Fibroblast of the aortic adventitia (primary cell): ENCODE data around the gene ZNF468. TPM values are rescaled to one million over a fixed set of nuclear protein-coding genes. Genes with fewer than 3 reads are reported as not detected.
A peak's percentile ranks its signal among the peaks of the same experiment; 100 is the strongest.
"Not testable (repeated sequence)": the region's sequence is repeated elsewhere in the genome, so short reads cannot be mapped to it uniquely, and the experiment has no call there.

Experiments
- DNase-seq: peaks from one replicate; pipeline ENCODE4 v3.0.0-alpha.2; 2010; ENCODE audit warnings: low read depth
- H3K4me3 ChIP-seq: 2 replicates; pipeline ENCODE4 v1.5.1; 2011; ENCODE audit warnings: low read depth, mild to moderate bottlenecking, control low read depth, low read length, moderate library complexity
- small RNA-seq: library from RNA; depleted of rRNA; stranded (forward); fragments of <200 nt; gene quantifications from one replicate; pipeline ENCODE3, GENCODE V24; 2012
- total RNA-seq: library from RNA; depleted of rRNA; stranded (reverse); fragments of >200 nt; gene quantifications from 2 replicates; pipeline ENCODE4 v1.2.3, GENCODE V29; 2012; ENCODE audit warnings: low replicate concordance
- TF ChIP-seq, protein P1 (sequence below): IDR thresholded peaks from 2 replicates; pipeline ENCODE4 v1.5.1; 2011; ENCODE audit warnings: mild to moderate bottlenecking, low read length, control low read depth, inconsistent platforms; ENCODE audit not compliant: insufficient read depth

ZNF468 gene
- total RNA-seq, 1 donor, result 15.9 TPM

DNA sequence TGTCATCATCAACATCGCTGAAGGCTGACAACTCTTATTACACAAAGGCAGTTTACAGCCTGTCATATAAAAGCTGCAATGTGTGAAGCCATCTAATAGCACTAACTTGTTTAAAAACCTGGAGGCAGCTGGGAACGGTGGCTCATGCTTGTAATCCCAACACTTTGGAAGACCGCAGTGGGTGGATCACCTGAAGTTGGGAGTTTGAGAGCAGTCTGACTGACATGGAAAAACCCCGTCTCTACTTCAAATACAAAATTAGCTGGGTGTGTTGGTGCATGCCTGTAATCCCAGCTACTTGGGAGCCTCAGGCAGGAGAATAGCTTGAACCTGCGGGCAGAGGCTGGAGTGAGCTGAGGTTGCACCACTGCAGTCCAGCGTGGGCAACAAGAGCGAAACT lies 27.6 kb downstream of the ZNF468 start:
- not testable (repeated sequence) for H3K4me3 ChIP-seq, DNase-seq

DNA sequence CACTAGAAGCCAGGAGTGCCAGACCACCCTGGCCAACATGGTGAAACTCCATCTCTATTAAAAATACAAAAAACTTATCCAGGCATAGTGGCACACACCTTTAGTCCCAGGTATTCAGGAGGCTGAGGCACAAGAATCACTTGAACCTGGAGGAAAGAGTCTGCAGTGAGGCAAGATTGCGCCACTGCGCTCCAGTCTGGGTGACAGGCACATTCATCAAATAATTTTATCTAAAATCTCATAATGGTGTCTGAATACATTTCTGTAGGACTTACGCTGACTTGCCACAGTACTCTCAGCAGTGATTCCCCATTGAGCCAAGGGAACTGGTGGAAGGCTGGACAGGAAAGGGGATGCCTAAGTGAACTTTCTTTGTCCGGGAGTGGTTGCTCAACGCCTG lies 31.7 kb downstream of the ZNF468 start:
- TF ChIP-seq, protein P1, sequence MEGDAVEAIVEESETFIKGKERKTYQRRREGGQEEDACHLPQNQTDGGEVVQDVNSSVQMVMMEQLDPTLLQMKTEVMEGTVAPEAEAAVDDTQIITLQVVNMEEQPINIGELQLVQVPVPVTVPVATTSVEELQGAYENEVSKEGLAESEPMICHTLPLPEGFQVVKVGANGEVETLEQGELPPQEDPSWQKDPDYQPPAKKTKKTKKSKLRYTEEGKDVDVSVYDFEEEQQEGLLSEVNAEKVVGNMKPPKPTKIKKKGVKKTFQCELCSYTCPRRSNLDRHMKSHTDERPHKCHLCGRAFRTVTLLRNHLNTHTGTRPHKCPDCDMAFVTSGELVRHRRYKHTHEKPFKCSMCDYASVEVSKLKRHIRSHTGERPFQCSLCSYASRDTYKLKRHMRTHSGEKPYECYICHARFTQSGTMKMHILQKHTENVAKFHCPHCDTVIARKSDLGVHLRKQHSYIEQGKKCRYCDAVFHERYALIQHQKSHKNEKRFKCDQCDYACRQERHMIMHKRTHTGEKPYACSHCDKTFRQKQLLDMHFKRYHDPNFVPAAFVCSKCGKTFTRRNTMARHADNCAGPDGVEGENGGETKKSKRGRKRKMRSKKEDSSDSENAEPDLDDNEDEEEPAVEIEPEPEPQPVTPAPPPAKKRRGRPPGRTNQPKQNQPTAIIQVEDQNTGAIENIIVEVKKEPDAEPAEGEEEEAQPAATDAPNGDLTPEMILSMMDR, result no peak
- no peak for DNase-seq
- no peak overlapping the region for H3K4me3 ChIP-seq

DNA sequence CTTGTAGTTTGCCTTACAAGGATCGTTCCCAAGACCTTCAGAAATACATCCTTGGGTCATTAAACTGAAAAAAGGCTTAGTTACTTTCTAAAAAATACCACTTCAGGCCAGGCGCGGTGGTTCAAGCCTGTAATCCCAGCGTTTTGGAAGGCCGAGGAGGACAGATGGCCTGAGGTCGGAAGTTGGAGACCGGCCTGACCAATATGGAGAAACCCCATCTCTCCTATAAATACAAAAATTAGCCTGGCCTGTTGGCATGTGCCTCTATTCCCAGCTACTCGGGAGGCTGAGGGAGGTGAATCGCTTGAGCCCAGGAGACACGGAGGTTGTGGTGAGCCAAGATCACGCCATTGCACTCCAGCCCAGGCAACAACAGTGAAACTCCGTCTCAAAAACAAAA lies 33.7 kb downstream of the ZNF468 start:
- DNase-seq, result no peak
- TF ChIP-seq, protein P1, result no peak
- H3K4me3 ChIP-seq, result no peak overlapping the region

DNA sequence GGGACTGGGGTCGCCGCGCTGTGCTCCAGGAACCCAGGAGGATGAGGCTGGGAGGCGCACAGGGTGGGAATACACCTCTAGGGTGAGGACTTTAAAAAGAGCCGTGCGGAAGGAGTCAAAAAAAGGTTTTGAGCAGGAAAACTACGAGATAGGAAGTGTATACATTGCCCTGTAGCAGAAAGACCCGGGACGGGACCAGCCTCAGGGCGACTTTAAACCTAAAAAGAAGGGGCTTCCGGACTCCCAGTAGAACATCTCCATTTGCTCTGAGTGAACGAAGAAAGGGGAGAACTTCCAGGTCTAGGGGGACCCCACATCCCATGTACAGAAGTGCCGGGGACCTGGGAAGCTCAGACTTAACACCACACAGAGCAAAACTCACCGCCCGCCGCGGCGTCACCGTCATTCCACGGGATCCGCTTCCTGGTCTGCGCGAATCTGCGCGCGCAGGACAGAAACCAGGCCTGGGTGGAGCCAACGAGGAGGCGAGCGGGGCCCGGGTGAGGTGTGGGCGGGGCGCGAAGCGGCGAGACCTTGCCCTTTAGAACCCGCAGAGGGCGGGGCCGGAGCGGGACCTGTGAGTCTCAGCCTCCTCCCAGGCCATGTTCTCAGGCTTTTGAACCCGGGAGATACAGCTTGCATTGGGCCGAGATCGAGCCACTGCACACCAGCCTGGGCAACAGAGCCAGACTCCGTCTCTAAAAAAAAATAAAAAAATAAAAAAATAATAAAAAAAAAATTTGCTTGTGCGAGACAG lies 36.0 kb downstream of the ZNF468 start, which contains the start of gene ZNF28:
Gene ZNF28, minus strand, starts transcription at position 430 of the 757 bp plus-strand sequence. CDS start 3,675 bp downstream, outside the sequence.
- H3K4me3 ChIP-seq, result peak within 1 kb of the TSS; percentile 75
- DNase-seq, result peak; percentile 47

DNA sequence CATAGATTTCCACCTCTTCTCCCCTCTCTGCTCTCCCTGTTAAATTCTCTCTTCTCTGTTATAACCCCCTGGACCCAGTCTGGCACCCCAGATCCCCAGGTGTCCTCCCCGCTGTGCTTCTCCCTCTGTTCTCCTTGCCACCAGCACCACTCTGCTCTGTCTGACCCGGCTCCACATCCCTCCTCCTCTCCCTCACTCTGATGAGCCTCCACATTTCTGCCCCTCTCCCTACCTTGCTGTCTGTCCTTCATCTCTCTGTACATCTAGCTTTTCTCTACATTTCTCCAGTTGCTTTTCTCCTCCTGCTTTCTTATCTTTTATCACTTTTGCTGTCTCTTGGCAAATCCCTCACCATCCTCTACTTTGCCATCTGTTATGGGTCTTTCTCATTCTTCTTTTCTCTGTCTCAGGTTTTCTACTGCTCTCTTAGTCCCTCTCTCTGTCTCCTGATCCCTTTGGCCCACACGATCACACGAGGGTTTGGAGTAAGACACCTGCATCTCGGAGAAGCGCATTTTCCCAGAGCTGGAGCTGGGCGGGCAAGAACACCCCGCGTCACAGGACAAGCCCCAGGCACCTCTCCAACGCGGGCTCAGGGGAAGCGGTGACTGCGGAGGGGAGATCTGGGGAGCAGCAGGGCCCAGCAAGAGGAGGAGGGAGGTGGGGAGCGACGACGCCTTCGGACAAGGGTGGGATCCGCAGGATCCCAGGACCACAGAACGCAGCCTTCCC lies 36.8 kb downstream of the ZNF468 start:
- DNase-seq, result peak; percentile 31

DNA sequence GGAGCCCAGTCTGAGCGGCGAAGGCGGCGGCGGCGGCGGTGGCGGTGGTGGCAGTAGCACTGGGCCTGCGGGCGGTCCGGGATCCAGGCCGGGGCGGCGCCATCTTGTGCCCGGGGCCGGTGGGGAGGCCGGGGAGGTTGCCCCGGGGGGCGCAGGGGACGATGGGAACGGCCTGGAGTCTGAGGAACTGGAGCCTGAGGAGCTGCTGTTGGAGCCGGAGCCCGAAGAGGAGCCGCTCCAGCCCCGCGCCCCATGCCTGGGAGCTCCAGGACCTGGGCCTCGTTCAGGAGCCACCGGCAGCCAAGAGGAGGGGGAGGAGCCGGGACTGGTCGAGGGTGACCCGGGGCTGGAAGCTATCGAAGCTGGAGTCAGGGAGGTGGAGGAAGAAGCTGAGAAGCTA lies 47.6 kb downstream of the ZNF468 start:
- DNase-seq, result no peak
- TF ChIP-seq, protein P1, result no peak
- no peak overlapping the region for H3K4me3 ChIP-seq

More for the DNA sequence above, 36.8 kb downstream of the ZNF468 start:
- peak overlapping the region; percentile 75 for H3K4me3 ChIP-seq

DNA sequence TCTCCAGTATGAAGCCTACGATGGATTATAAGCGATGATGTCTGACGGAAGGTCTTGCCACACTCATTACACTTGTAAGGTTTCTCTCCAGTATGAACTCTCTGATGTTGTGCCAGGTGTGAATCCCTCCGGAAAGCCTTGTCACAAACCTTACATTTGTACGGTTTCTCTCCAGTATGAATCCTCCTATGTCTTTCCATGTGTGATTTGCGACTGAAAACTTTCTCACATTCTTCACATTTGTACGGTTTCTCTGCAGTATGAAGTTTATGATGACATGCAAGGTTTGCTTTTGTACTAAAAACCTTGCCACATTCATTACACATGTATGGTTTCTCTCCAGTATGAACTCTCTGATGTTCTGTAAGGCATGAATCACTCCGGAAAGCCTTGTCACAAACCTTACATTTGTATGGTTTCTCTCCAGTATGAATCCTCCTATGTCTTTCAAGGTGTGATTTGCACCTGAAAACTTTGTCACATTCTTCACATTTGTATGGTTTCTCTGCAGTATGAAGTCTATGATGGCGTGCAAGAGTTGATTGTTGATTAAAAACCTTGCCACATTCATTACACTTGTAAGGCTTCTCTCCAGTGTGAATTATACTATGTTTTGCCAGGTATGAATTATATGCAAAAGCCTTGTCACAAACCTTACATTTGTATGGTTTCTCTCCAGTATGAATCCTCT lies 57.3 kb downstream of the ZNF468 start:
- not testable (repeated sequence) for DNase-seq, H3K4me3 ChIP-seq

DNA sequence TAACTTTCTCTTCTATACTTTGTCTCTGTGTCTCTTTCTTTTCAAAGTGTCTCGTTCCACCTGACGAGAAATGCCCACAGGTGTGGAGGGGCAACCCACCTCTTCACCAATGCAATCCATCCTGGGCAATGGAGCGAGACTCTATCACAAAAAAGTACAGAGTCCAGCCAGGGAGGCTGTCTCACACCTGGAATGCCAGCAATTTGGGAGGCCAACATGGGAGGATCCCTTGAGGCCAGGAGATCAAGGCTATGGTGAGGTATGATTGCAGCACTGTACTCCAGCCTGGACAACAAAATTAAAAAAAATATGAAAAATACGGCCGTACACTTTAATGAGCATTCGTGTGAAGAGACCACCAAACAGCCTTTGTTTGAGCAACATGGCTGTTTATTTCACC lies 68.0 kb downstream of the ZNF468 start:
- TF ChIP-seq, protein P1, result no peak
- DNase-seq, result no peak
- H3K4me3 ChIP-seq, result no peak overlapping the region

Small RNA genes within 50 kb of the gene (small RNA-seq; reads per million reads assigned to genes)
- gene ZNF320, result 1.3 reads per million, percentile 50 among the genes with 10 or more reads in this experiment

Other genes with a start within 250 kb of the ZNF468 start
- gene ZNF83, start 219.3 kb downstream of the ZNF468 start, total RNA-seq, result 52.1 and 68.3 TPM in 2 replicates
- gene ZNF611, start 122.6 kb downstream of the ZNF468 start, total RNA-seq, result 10.9 and 12.8 TPM in 2 replicates
- 3.8 and 5.7 TPM in 2 replicates for gene ZNF600, start 70.8 kb downstream of the ZNF468 start, total RNA-seq
- 3.1 and 15.0 TPM in 2 replicates for gene ZNF28, start 36.0 kb downstream of the ZNF468 start, total RNA-seq
- gene ZNF320, start 40.0 kb upstream of the ZNF468 start, total RNA-seq, result 7.3 and 12.0 TPM in 2 replicates
- gene ZNF888, start 65.8 kb upstream of the ZNF468 start, total RNA-seq, result 0.82 and 4.7 TPM in 2 replicates
- 4.1 and 7.4 TPM in 2 replicates for gene ZNF816, start 105.3 kb upstream of the ZNF468 start, total RNA-seq
- gene ERVV-1, start 156.3 kb upstream of the ZNF468 start, total RNA-seq, result not detected in 2 replicates
- gene ERVV-2, start 187.1 kb upstream of the ZNF468 start, total RNA-seq, result not detected in 2 replicates
- 32.4 and 46.3 TPM in 2 replicates for gene ZNF160, start 245.8 kb upstream of the ZNF468 start, total RNA-seq